Naive thymus-derived CD4-positive, alpha-beta T cell (primary cell): ENCODE results near the gene PDK1. TPM values are rescaled to one million over a fixed set of nuclear protein-coding genes. Genes with fewer than 3 reads are reported as not detected.

ENCODE experiments used
- ATAC-seq: fragments of 150-1000 bp; cut with Tn5 transposase; 2 replicates; pipeline ENCODE4 v1.10.0; 2021; ENCODE audit warnings: mild to moderate bottlenecking, moderate library complexity
- CTCF ChIA-PET: fragments of 350-600 bp; sonication (Branson Sonifier 250); formaldehyde crosslinking; loops from one replicate; lab custom pipeline; 2021; ENCODE audit warnings: antibody characterized with exemption; lab: Charles Lee
- POLR2A ChIA-PET: fragments of 350-600 bp; sonication (Branson Sonifier 250); formaldehyde crosslinking; loops from one replicate; lab custom pipeline; 2021; ENCODE audit warnings: antibody characterized with exemption, inconsistent platforms; lab: Charles Lee
- DNase-seq, 9 donors: peaks; one replicate each; pipeline versions ENCODE4 v3.0.0 to v3.0.0-alpha.2; 2020 to 2022; ENCODE audit warnings: mixed read lengths in 1 of 9
- H3K27ac ChIP-seq: one replicate; pipeline ENCODE4 v1.7.0; 2013; ENCODE audit warnings: mild to moderate bottlenecking, low read depth, low read length, moderate library complexity
- H3K27me3 ChIP-seq, 2 donors: one replicate each; pipeline ENCODE4 v1.7.0; 2013; ENCODE audit warnings: low read length in 2 of 2, mild to moderate bottlenecking in 2 of 2, moderate library complexity in 2 of 2; ENCODE audit not compliant: control insufficient read depth in 2 of 2, insufficient read depth in 2 of 2
- H3K36me3 ChIP-seq, 3 experiments: 1 replicate in 2 of 3; 2 replicates in 1 of 3; pipeline ENCODE4 v1.7.0; 2013; ENCODE audit warnings: low read length in 3 of 3, mild to moderate bottlenecking in 3 of 3, moderate library complexity in 1 of 3; ENCODE audit not compliant: insufficient read depth in 3 of 3, control insufficient read depth in 2 of 3
- H3K4me1 ChIP-seq, 2 donors: one replicate each; pipeline ENCODE4 v1.7.0; 2013; ENCODE audit warnings: low read length in 2 of 2, mild to moderate bottlenecking in 2 of 2, moderate library complexity in 1 of 2; ENCODE audit not compliant: control insufficient read depth in 2 of 2, insufficient read depth in 2 of 2
- H3K4me3 ChIP-seq: 2 replicates; pipeline ENCODE4 v1.7.0; 2013; ENCODE audit warnings: mild to moderate bottlenecking, low read length
- H3K9me3 ChIP-seq, 3 experiments: 1 replicate in 2 of 3; 2 replicates in 1 of 3; pipeline ENCODE4 v1.7.0; 2013; ENCODE audit warnings: low read length in 3 of 3; ENCODE audit not compliant: control insufficient read depth in 2 of 3
- H3K27ac Mint-ChIP-seq, 9 donors: one replicate each; pipeline ENCODE4 v1.8.0; 2020 to 2022; ENCODE audit warnings: mixed read lengths in 9 of 9, mild to moderate bottlenecking in 8 of 9, moderate library complexity in 5 of 9, inconsistent platforms in 2 of 9
- H3K27me3 Mint-ChIP-seq, 5 donors: one replicate each; pipeline ENCODE4 v1.8.0; 2021 to 2022; ENCODE audit warnings: mixed read lengths in 5 of 5, mild to moderate bottlenecking in 1 of 5
- H3K36me3 Mint-ChIP-seq, 5 donors: one replicate each; pipeline ENCODE4 v1.8.0; 2020 to 2022; ENCODE audit warnings: mixed read lengths in 5 of 5, mild to moderate bottlenecking in 3 of 5, inconsistent platforms in 1 of 5
- H3K4me1 Mint-ChIP-seq, 7 donors: one replicate each; pipeline ENCODE4 v1.8.0; 2020 to 2022; ENCODE audit warnings: mixed read lengths in 7 of 7, mild to moderate bottlenecking in 3 of 7, inconsistent platforms in 1 of 7
- H3K4me3 Mint-ChIP-seq, 10 donors: one replicate each; pipeline ENCODE4 v1.8.0; 2020 to 2022; ENCODE audit warnings: mild to moderate bottlenecking in 10 of 10, mixed read lengths in 10 of 10, moderate library complexity in 6 of 10, inconsistent platforms in 2 of 10
- H3K9me3 Mint-ChIP-seq, 11 donors: one replicate each; pipeline ENCODE4 v1.8.0; 2020 to 2022; ENCODE audit warnings: mixed read lengths in 11 of 11, mild to moderate bottlenecking in 4 of 11, inconsistent platforms in 1 of 11, moderate library complexity in 1 of 11
- intact Hi-C, 2 donors: fragments of 100-400 bp; cut with micrococcal nuclease; formaldehyde crosslinking; loops; one replicate each; pipeline ENCODE4 v1.15.1; 2023
- polyA plus RNA-seq, 2 donors: library from polyadenylated mRNA; unstranded; fragments of 300-500 nt; fragmentation: Illumina TruSeq; gene quantifications; one replicate each; pipeline ENCODE4 v1.2.3, GENCODE V29; 2021
- total RNA-seq, 6 experiments: library from RNA in 5 of 6; stranded (reverse) in 5 of 6; gene quantifications; 1 replicate in 5 of 6; 2 replicates in 1 of 6; pipeline ENCODE4 v1.2.3 and lab custom pipeline; 2021 to 2026

Gene PDK1
- total and polyA plus RNA-seq, 7 experiments from 2014 or later = 56.0 to 79.8 (median 66.6) TPM

DNA sequence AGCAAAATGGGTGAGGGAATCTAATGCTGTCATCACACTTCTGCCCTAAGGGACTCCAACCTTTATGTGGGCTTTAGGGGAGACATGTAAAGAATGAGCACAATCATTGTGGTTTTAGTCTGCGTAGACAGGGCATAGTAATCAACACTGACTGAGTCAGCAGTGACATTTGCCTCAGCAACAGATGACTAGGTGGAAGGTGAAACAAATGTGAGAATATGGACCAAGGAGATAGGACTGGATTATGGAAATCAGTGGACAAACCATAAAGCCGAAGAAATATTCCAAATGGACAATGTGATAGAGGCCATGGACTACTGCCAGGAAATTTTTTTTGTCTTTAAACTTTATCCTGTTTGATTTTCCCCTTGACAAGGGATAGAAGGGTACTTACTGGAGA lies 83.9 kb downstream of the PDK1 start:
- Histone ChIP-seq H3K4me1 (no peaks in the 10 kb centered on the region), H3K9me3 (no peaks in the 10 kb centered on the region), H3K36me3 (no peaks in the 10 kb centered on the region), H3K27me3 (no peaks in the 10 kb centered on the region), H3K27ac (no peak overlapping the region), H3K4me3 (no peak overlapping the region)
- intact Hi-C loops = no loop called here
- H3K27me3 Mint-ChIP-seq = peaks cover 0 to 4% (median 0%) of the 10 kb centered on the region in 5 donors
- peaks cover 0 to 5% (median 0%) of the 10 kb centered on the region in 11 donors for H3K9me3 Mint-ChIP-seq
- H3K27ac Mint-ChIP-seq = no peak overlapping the region
- DNase-seq (no peak), ATAC-seq (no peak)
- peaks cover 5 to 11% (median 9%) of the 10 kb centered on the region in 7 donors for H3K4me1 Mint-ChIP-seq
- POLR2A ChIA-PET = no interaction called here
- CTCF ChIA-PET = no interaction called here
- H3K36me3 Mint-ChIP-seq = peaks cover 0 to 7% (median 2%) of the 10 kb centered on the region in 5 donors
- no peak overlapping the region for H3K4me3 Mint-ChIP-seq

DNA sequence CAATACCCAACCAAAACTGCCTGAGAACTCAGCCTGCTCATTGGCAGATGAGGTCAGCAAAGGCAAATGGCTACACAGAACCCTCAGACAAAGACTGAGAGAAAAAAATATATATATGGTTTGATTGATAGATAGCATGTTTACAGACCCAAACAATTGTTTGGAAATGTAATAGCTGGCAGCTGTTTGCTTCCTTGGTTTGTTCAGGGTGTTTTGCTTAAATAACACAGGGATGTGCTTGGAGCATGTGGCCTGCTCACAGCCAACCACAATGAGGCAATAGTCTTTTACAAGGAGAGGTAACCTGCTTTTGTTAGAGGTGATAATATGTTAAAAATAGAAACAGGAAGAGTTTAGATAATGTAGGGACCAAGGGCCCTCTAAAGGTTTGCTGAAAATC lies 84.5 kb downstream of the PDK1 start:
- no peak for DNase-seq
- intact Hi-C loops = no loop called here

DNA sequence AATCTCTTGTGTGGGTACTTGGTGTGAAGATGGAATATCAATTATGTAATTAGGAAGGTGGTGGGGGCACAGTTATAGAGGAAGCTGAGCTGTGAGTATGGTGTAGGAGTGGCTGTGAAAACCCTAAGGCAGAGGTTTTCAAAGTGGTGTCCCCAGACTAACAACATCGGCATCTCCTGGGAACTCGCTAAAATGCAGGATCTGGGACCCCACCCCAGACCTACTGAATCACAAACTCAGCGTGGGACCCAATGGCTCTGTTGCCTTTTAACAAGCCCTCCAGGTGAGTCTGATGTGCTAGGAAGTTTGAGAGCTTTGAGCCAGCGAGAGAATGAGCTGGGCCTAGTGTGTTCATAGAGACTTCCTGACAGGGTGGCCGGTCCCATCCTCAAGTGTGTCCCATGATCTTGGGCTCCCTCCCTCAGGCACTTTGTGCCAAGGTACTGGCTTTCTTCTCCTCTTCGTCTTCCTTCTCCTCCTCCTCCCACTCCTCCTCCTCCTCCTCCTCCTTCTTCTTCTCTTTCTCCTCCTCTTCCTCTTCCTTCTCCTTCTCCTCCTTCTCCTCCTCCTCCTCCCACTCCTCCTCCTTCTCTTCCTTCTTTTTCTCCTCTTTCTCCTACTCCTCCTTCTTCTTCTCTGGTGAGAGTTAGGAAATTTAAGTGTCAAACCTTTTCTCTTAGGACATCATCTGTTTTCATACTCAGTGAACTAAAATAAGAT lies 86.6 kb downstream of the PDK1 start:
- ChIA-PET POLR2A (no interaction called here), CTCF (no interaction called here)
- H3K4me3 Mint-ChIP-seq = peak overlapping the region in 1 of 10 donors; percentile 30
- no peaks in the 10 kb centered on the region for H3K9me3 ChIP-seq
- H3K4me3 ChIP-seq = no peak overlapping the region
- no peaks in the 10 kb centered on the region for H3K36me3 ChIP-seq
- no peaks in the 10 kb centered on the region for H3K27me3 ChIP-seq
- ATAC-seq = no peak
- H3K27ac Mint-ChIP-seq = peak overlapping the region in 1 of 9 donors; percentile 9
- no peak overlapping the region for H3K27ac ChIP-seq
- peaks cover 0 to 4% (median 0%) of the 10 kb centered on the region in 5 donors for H3K27me3 Mint-ChIP-seq
- peaks cover 5 to 11% (median 9%) of the 10 kb centered on the region in 7 donors for H3K4me1 Mint-ChIP-seq
- H3K36me3 Mint-ChIP-seq = peaks cover 0 to 7% (median 3%) of the 10 kb centered on the region in 5 donors
- no peak for DNase-seq
- intact Hi-C loops = no loop called here
- no peaks in the 10 kb centered on the region for H3K4me1 ChIP-seq
- peaks cover 0 to 5% (median 2%) of the 10 kb centered on the region in 11 donors for H3K9me3 Mint-ChIP-seq

More for the DNA sequence above, 84.5 kb downstream of the PDK1 start:
- H3K27me3 ChIP-seq = no peaks in the 10 kb centered on the region
- peaks cover 0 to 5% (median 0%) of the 10 kb centered on the region in 11 donors for H3K9me3 Mint-ChIP-seq
- ChIA-PET CTCF (no interaction called here), POLR2A (no interaction called here)
- no peak overlapping the region for H3K4me3 ChIP-seq
- H3K4me1 ChIP-seq = no peaks in the 10 kb centered on the region
- peaks cover 5 to 11% (median 9%) of the 10 kb centered on the region in 7 donors for H3K4me1 Mint-ChIP-seq
- no peak overlapping the region for H3K4me3 Mint-ChIP-seq
- no peak for ATAC-seq
- peaks cover 0 to 7% (median 2%) of the 10 kb centered on the region in 5 donors for H3K36me3 Mint-ChIP-seq
- peaks cover 0 to 4% (median 0%) of the 10 kb centered on the region in 5 donors for H3K27me3 Mint-ChIP-seq
- H3K36me3 ChIP-seq = no peaks in the 10 kb centered on the region
- H3K27ac Mint-ChIP-seq = peak overlapping the region in 2 of 9 donors; percentile 62 to 71
- H3K9me3 ChIP-seq = no peaks in the 10 kb centered on the region
- no peak overlapping the region for H3K27ac ChIP-seq

DNA sequence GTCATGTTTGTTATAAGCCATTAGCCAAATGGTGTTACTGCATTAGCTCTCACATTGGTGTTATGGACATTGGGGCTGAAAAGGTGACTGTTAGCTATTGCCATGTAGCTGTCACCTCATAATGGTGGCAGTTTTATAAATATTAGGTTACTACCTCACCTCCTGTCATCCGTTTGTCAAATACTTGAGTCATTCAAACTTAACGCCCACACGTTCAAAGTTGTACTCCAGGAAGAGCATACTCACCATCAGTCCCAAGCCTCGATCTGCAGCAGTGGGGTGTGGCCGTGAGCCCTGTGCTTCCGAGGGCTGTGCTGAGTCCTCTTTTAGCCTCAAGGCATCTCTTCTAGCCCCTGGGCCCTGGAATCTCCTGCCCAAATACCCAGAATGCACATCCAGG lies 87.3 kb downstream of the PDK1 start:
- intact Hi-C loops = no loop called here
- POLR2A ChIA-PET = no interaction called here

DNA sequence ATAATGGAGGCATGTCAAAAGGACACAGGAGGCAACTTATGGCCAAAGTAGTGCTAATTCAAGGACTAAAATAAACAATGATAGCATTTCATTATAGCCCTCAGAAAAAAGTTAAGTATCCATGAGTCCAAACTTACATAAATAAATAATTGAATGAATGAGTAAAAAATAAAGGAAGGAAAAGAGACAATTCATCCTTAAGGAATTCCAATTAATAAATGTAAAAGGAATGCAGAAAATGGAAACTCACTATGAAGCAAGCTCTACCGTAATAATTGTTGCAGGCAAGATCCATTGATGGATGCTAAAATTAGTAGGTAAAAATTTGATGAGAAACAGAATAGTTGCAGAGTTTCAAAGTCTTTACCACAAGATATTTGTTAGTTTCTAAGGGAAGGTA lies 91.5 kb downstream of the PDK1 start:
- DNase-seq = no peak
- peaks cover 0 to 7% (median 4%) of the 10 kb centered on the region in 5 donors for H3K27me3 Mint-ChIP-seq
- no peak for ATAC-seq
- H3K9me3 ChIP-seq = no peaks in the 10 kb centered on the region
- H3K4me3 Mint-ChIP-seq = no peak overlapping the region
- H3K4me3 ChIP-seq = no peak overlapping the region
- ChIA-PET POLR2A (no interaction called here), CTCF (no interaction called here)
- no peak overlapping the region for H3K27ac Mint-ChIP-seq
- peaks cover 4 to 24% (median 18%) of the 10 kb centered on the region in 5 donors for H3K36me3 Mint-ChIP-seq
- H3K27me3 ChIP-seq = no peaks in the 10 kb centered on the region
- peaks cover 4 to 48% (median 17%) of the 10 kb centered on the region in 11 donors for H3K9me3 Mint-ChIP-seq
- no peaks in the 10 kb centered on the region for H3K4me1 Mint-ChIP-seq
- no peaks in the 10 kb centered on the region for H3K4me1 ChIP-seq
- intact Hi-C loops = no loop called here
- no peaks in the 10 kb centered on the region for H3K36me3 ChIP-seq
- H3K27ac ChIP-seq = no peak overlapping the region

More for the DNA sequence above, 87.3 kb downstream of the PDK1 start:
- H3K27me3 Mint-ChIP-seq = peaks cover 0 to 6% (median 3%) of the 10 kb centered on the region in 5 donors
- H3K27ac ChIP-seq = no peak overlapping the region
- peaks cover 0 to 9% (median 4%) of the 10 kb centered on the region in 11 donors for H3K9me3 Mint-ChIP-seq
- no peaks in the 10 kb centered on the region for H3K27me3 ChIP-seq
- CTCF ChIA-PET = no interaction called here
- no peak for ATAC-seq
- H3K9me3 ChIP-seq = no peaks in the 10 kb centered on the region
- H3K4me3 ChIP-seq = no peak overlapping the region
- H3K4me3 Mint-ChIP-seq = no peak overlapping the region
- no peaks in the 10 kb centered on the region for H3K4me1 ChIP-seq
- H3K4me1 Mint-ChIP-seq = peaks cover 5 to 11% (median 9%) of the 10 kb centered on the region in 7 donors
- DNase-seq = no peak
- no peak overlapping the region for H3K27ac Mint-ChIP-seq
- no peaks in the 10 kb centered on the region for H3K36me3 ChIP-seq
- H3K36me3 Mint-ChIP-seq = peaks cover 0 to 13% (median 10%) of the 10 kb centered on the region in 5 donors

DNA sequence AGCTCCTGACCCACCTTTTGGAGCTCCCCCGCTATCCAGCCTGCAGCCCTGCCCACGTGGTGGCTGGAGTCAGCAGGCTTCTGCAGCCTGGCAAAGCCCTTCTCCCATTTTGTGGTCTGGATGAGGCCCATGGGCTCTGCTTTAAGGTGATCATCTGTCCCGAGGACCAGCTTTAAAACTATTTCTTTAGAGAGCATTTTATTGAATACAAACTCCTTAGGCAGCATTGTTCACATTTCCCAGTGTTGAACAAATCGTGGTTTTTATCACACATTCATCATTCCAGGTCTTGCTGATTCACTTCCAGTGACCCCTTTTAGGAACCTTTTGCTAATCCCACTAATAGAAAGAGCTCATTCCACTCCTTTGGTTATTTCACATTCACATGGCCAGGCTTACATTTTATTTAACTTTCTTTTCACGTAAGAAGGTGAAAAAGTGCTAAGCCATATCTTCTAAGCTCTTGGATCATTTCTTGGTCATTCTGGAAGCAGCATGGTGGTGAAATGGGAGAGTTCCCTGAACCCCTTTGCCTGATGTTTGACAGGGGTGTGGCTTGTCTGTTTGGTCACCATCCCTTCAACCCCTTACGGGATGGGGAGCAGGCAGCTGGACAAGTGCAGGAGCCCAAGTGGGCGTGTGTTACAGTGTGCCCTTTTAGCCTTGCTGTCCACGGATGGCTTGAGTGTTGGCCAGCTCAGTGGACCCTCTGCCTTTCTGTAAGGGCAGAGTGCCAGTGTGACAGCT lies 99.4 kb downstream of the PDK1 start:
- Mint-ChIP-seq H3K27ac (no peak overlapping the region), H3K27me3 (peaks cover 0 to 6% (median 0%) of the 10 kb centered on the region in 5 donors), H3K4me3 (no peak overlapping the region), H3K4me1 (no peaks in the 10 kb centered on the region), H3K36me3 (peaks cover 4 to 23% (median 11%) of the 10 kb centered on the region in 5 donors), H3K9me3 (peaks cover 13 to 82% (median 30%) of the 10 kb centered on the region in 11 donors)
- intact Hi-C loops = no loop called here
- Histone ChIP-seq H3K4me1 (no peaks in the 10 kb centered on the region), H3K36me3 (no peaks in the 10 kb centered on the region), H3K27me3 (no peaks in the 10 kb centered on the region), H3K4me3 (no peak overlapping the region), H3K9me3 (peaks cover 0 to 15% (median 0%) of the 10 kb centered on the region in 3 experiments), H3K27ac (no peak overlapping the region)
- ATAC-seq (no peak), DNase-seq (no peak)
- ChIA-PET CTCF (interaction anchor here (1.7 kb wide), 1 partner anchor 18 kb away, joined by 3 read pairs; no protein-coding TSS in a partner anchor), POLR2A (no interaction called here)
